ENCODE measurements around the gene PLA2G7. TPM values are rescaled to one million over a fixed set of nuclear protein-coding genes. Genes with fewer than 3 reads are reported as not detected.
"Not testable (repeated sequence)": the region's sequence is repeated elsewhere in the genome, so short reads cannot be mapped to it uniquely, and the experiment has no call there.

The PLA2G7 gene
- 0.32 TPM for total RNA-seq

GRCh38 chr6:46734867-46735719 is at the start of gene PLA2G7:
TSS of gene PLA2G7 (minus strand) at chr6:46735375. CDS start at chr6:46722891, 12,484 bp downstream.
- ATAC-seq, result peak; percentile 60

GRCh38 chr6:46784535-46784934 is 49.4 kb upstream of the PLA2G7 start:
- no peak for ATAC-seq

GRCh38 chr6:46781478-46782378 is 46.6 kb upstream of the PLA2G7 start:
- no peak for ATAC-seq

- ATAC-seq, result no peak
Observed at GRCh38 chr6:46777476-46778346, 42.5 kb upstream of the PLA2G7 start.

- no peak for ATAC-seq
Observed at GRCh38 chr6:46776070-46776712, 41.0 kb upstream of the PLA2G7 start.

- ATAC-seq, result not testable (repeated sequence)
Observed at GRCh38 chr6:46774736-46775135, 39.6 kb upstream of the PLA2G7 start.

- ATAC-seq, result no peak
Observed at GRCh38 chr6:46773201-46773855, 38.2 kb upstream of the PLA2G7 start.

- ATAC-seq, result peak; percentile 8
Observed at GRCh38 chr6:46772762-46773161, 37.6 kb upstream of the PLA2G7 start.

- ATAC-seq, result no peak
Observed at GRCh38 chr6:46772016-46772415, 36.8 kb upstream of the PLA2G7 start.

GRCh38 chr6:46764961-46765360 is 29.8 kb upstream of the PLA2G7 start:
- no peak for ATAC-seq

- ATAC-seq, result not testable (repeated sequence)
Observed at GRCh38 chr6:46764280-46764679, 29.1 kb upstream of the PLA2G7 start.

GRCh38 chr6:46763466-46763865 is 28.3 kb upstream of the PLA2G7 start:
- no peak for ATAC-seq

- ATAC-seq, result peak; percentile 89
Observed at GRCh38 chr6:46760925-46761324, 25.8 kb upstream of the PLA2G7 start.

GRCh38 chr6:46758960-46759753 is 24.0 kb upstream of the PLA2G7 start:
- ATAC-seq, result no peak

- no peak for ATAC-seq
Observed at GRCh38 chr6:46757214-46757596, 22.0 kb upstream of the PLA2G7 start.

GRCh38 chr6:46756469-46757213 is 21.5 kb upstream of the PLA2G7 start:
- no peak for ATAC-seq

- no peak for ATAC-seq
Observed at GRCh38 chr6:46755865-46756264, 20.7 kb upstream of the PLA2G7 start.

- ATAC-seq, result no peak
Observed at GRCh38 chr6:46751658-46752057, 16.5 kb upstream of the PLA2G7 start.

- ATAC-seq, result no peak
Observed at GRCh38 chr6:46749731-46750130, 14.6 kb upstream of the PLA2G7 start.

Measured in esophagus mucosa (tissue), 1 donor.